Psoas muscle (tissue), 8 donors: Measurements from ENCODE around the gene ZBP1. TPM values are rescaled to one million over a fixed set of nuclear protein-coding genes. Genes with fewer than 3 reads are reported as not detected.

Experiments used
- ATAC-seq, 4 donors: fragments of 200-7000 bp; cut with Tn5 transposase; one replicate each; pipeline ENCODE4 v1.9.1; 2020; ENCODE audit warnings: moderate library complexity in 3 of 4, mild to moderate bottlenecking in 2 of 4
- DNase-seq, 2 donors: peaks; one replicate each; pipeline ENCODE4 v3.0.0-alpha.2; 2020
- H3K27ac ChIP-seq: fragments of 200-600 bp; one replicate; pipeline ENCODE4 v1.8.0; 2022
- H3K27me3 ChIP-seq, 3 donors: fragments of 200-600 bp in 1 of 3; one replicate each; pipeline versions ENCODE4 v1.6.1 to v1.8.0; 2013 to 2022; ENCODE audit warnings: low read length in 2 of 3, mild to moderate bottlenecking in 2 of 3, moderate library complexity in 1 of 3; ENCODE audit not compliant: insufficient read depth in 3 of 3
- H3K36me3 ChIP-seq, 2 donors: fragments of 200-600 bp in 1 of 2; one replicate each; pipeline versions ENCODE4 v1.6.1 to v1.8.0; 2013 to 2022; ENCODE audit warnings: low read depth in 1 of 2, mild to moderate bottlenecking in 1 of 2, moderate library complexity in 1 of 2; ENCODE audit not compliant: insufficient read depth in 1 of 2
- H3K4me1 ChIP-seq: fragments of 200-600 bp; one replicate; pipeline ENCODE4 v1.8.0; 2022
- H3K4me3 ChIP-seq: fragments of 200-600 bp; one replicate; pipeline ENCODE4 v1.8.0; 2022; ENCODE audit warnings: mild to moderate bottlenecking
- H3K9me3 ChIP-seq: fragments of 200-600 bp; one replicate; pipeline ENCODE4 v1.8.0; 2022
- CTCF ChIP-seq: fragments of 200-600 bp; IDR thresholded peaks from one replicate; pipeline ENCODE4 v1.8.0; 2022; ENCODE audit warnings: antibody characterized with exemption
- WGBS, 3 donors: extraction: QIAGEN DNeasy Blood & Tissue Kit; methylation state at CpG; one replicate each; pipeline versions ENCODE4 v1.1.6 to v1.1.7; 2013; 5-methylcytosine and 5-hydroxymethylcytosine counted together
- intact Hi-C, 2 donors: fragments of 100-400 bp; cut with DNase I; formaldehyde crosslinking; loops; one replicate each; pipeline versions ENCODE4 v1.11.0 to v1.14.2; 2022
- polyA plus RNA-seq, 3 donors: library from polyadenylated mRNA; stranded (reverse); fragments of 200-250 nt; gene quantifications; one replicate each; pipeline ENCODE4 v1.2.3, GENCODE V29; 2013
- total RNA-seq, 4 donors: library from RNA; stranded (reverse); fragmentation: NEBNext Ultra II Directional in 2 of 4; extraction: Animal tissue kit (Norgen Biotek cat#: 25700) in 2 of 4; gene quantifications; one replicate each; pipeline versions ENCODE4 v1.2.1 to v1.2.4, GENCODE V29; 2021 to 2023
- donor health status: healthy with polysubstance abuse.
- donor health status: DM: no; HTN: no; CAD: no; lungs with moderate emphysema.
- donor health status: Bipolar disorder and iron deficiency.
- donor health status: healthy.
- donor health status: DM: yes; HTN: yes; CAD: no.
- donor health status: DM: no; HTN: no; CAD: no.
- donor health status: DM: no; HTN: no; CAD: no.
- donor health status: DM: yes; HTN: yes; CAD: no.

The ZBP1 gene
- total and polyA plus RNA-seq, 7 donors = 0.07 to 0.50 (median 0.20) TPM; not detected in 2

DNA sequence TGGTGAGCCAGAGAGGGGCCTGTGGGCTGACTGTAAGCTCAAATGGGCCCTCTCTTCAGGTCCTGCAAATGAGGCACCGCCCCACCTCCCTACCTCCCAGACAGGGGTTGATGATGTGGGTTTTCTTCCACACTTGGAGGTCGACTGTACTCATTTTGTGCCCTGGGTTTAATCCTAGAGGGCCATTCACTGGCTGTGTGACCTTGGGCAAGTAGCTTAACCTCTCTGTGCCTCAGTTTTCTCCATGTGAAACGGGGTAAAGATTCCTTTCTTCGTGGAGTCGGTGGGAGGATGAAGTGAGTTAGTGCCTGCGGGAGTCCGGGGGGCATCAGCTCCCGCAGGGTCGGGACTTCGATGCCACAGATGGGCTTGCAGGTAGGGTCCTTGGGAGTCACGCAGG, 23.9 kb downstream of the ZBP1 start:
- no peak for ATAC-seq
- Histone ChIP-seq H3K9me3 (no peaks in the 10 kb centered on the region), H3K27ac (no peak overlapping the region), H3K27me3 (no peaks in the 10 kb centered on the region), H3K4me3 (no peak overlapping the region), H3K36me3 (no peaks in the 10 kb centered on the region), H3K4me1 (no peaks in the 10 kb centered on the region)
- 71 to 74% (median 74%) methylated on average over 11 of the region's 11 CpGs for WGBS, 3 donors
- no peak for TF ChIP-seq CTCF
- peak in 1 of 2 donors; percentile 35 for DNase-seq
- intact Hi-C loops = loop anchor here in 1 of 2 donors (2.0 to 10.0 kb wide), 2 partner anchors 222 to 614 kb away; no protein-coding TSS in a partner anchor

- no peak for TF ChIP-seq CTCF
- Histone ChIP-seq H3K27me3 (no peaks in the 10 kb centered on the region), H3K27ac (no peak overlapping the region), H3K4me3 (no peak overlapping the region), H3K36me3 (no peaks in the 10 kb centered on the region), H3K9me3 (no peaks in the 10 kb centered on the region), H3K4me1 (no peaks in the 10 kb centered on the region)
- DNase-seq = peak in 1 of 2 donors; percentile 43
- whole genome bisulfite sequencing, 3 donors = 88 to 90% (median 90%) methylated on average over 25 of the region's 25 CpGs
- intact Hi-C loops = loop anchor here in 1 of 2 donors (2.0 to 10.0 kb wide), 2 partner anchors 221 to 615 kb away; no protein-coding TSS in a partner anchor
- ATAC-seq = no peak
Observed at GRCh38 chr20:57595041-57596030, 24.9 kb downstream of the ZBP1 start.

DNA sequence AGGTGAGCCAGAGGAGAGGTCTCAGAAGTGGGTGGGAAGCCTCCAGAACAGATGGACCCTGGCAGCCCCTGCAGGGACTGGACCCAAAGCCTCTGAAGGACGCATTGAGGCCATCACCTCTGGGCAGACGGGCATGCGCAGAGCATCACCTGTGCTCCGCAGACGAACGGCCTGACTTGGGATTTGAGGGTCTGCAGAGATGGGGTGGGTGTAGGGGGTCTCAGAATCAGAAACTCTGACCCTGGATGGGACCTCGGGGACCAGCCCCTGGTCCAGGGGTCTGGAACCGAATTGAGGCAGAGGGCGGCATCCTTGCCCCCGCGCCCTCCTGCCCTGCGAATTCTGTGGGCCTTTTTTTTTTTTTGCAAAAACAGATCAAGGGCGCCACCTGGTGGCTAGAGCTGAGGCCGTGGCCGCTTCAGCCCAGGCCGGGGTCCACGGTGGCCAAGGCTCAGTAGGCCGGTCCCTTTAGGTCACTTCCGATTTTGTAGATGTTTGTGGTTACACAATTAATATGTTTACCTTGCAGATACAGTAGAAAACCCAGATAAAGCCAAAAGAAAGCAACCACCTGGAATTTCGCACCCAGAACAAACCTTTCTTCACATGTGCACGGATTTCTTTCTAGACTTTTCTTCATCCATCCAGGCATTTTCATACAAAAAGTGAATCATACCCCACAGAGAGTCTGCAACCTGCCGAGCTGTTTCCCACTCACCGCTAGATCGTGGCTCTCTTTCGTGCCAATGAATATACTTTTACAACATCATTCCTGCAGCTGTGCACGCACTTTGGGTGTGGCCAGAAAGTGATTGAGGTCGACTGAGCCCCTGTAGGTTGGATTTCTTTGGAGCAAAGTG, 25.9 kb downstream of the ZBP1 start:
- Histone ChIP-seq H3K36me3 (no peaks in the 10 kb centered on the region), H3K27me3 (no peaks in the 10 kb centered on the region), H3K9me3 (no peaks in the 10 kb centered on the region), H3K4me3 (no peak overlapping the region), H3K27ac (no peak overlapping the region), H3K4me1 (no peaks in the 10 kb centered on the region)
- DNase-seq = peak; percentile 44 to 76
- intact Hi-C loops = loop anchor here (1.0 to 10.0 kb wide), 2 partner anchors 79 to 220 kb away; no protein-coding TSS in a partner anchor
- ATAC-seq = peak; percentile 34 to 71 (median 49)
- TF ChIP-seq CTCF = peak; percentile 94
- 34 to 36% (median 34%) methylated on average over 27 of the region's 27 CpGs for WGBS, 3 donors

DNA sequence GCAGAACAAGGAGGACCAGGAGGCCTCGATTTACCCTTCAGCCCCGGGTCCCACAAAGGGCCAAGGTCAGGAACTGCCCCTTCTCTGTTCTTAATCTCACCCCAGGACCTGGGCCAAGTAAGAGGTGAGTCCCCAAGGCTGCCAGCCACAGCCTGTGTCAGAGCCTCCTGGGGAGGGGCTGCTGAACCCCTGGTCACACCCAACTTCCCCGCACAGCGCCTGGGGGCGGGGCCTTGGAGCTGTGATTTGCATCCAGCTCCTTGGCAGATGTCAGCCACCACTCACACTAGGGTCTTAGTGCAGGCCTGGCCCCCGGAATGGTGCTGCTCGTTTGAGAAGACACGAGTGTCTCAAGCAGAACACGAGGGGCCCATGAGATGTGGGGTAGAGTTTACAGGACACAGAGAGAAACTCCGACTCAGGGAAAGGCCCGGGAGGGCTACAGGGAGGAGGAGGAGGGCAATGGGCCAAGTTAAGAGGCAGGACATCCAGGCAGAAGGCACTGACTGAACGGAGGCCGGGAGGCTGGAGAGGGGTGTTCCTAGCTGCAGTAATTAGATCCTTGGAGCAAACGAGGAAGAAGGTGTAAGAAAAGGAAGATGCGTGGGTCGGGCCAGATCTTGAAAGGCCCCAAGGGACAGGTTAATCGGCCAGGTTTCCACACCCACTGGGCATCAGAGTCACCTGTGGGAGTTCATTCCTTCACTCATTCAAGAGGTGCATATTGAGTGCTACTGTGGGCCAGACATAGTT, 26.9 kb downstream of the ZBP1 start:
- no peaks in the 10 kb centered on the region for H3K36me3 ChIP-seq
- 45 to 52% (median 48%) methylated on average over 17 of the region's 17 CpGs for WGBS, 3 donors
- intact Hi-C loops = loop anchor here (2.0 to 10.0 kb wide), 3 partner anchors 79 to 219 kb away; no protein-coding TSS in a partner anchor
- no peaks in the 10 kb centered on the region for H3K4me1 ChIP-seq
- no peak overlapping the region for H3K27ac ChIP-seq
- ATAC-seq = no peak
- no peaks in the 10 kb centered on the region for H3K27me3 ChIP-seq
- no peak overlapping the region for H3K4me3 ChIP-seq
- no peaks in the 10 kb centered on the region for H3K9me3 ChIP-seq
- peak in 1 of 2 donors; percentile 48 for DNase-seq
- no peak for TF ChIP-seq CTCF
